ENCODE results near the gene MEIS2.

MEIS2 gene

GRCh38 chr15:37100109-37100965 is at the start of gene MEIS2:
MEIS2 (minus strand) TSS chr15:37100549; CDS start chr15:37099466, 1,083 bp downstream.
- DNase-seq (ENCODE audit: low read depth in 3 of 3): no peak

GRCh38 chr15:37149146-37149545 is 48.8 kb upstream of the MEIS2 start:
- no peak for DNase-seq (ENCODE audit: low read depth in 3 of 3)

GRCh38 chr15:37148714-37149113 is 48.4 kb upstream of the MEIS2 start:
- no peak for DNase-seq (ENCODE audit: low read depth in 3 of 3)

GRCh38 chr15:37143351-37143750 is 43.0 kb upstream of the MEIS2 start:
- no peak for DNase-seq (ENCODE audit: low read depth in 3 of 3)

GRCh38 chr15:37142371-37142770 is 42.0 kb upstream of the MEIS2 start:
- no peak for DNase-seq (ENCODE audit: low read depth in 3 of 3)

GRCh38 chr15:37140531-37141058 is 40.2 kb upstream of the MEIS2 start:
- DNase-seq (ENCODE audit: low read depth in 3 of 3): no peak

GRCh38 chr15:37138591-37139215 is 38.4 kb upstream of the MEIS2 start:
- DNase-seq (ENCODE audit: low read depth in 3 of 3): no peak

GRCh38 chr15:37137221-37137620 is 36.9 kb upstream of the MEIS2 start:
- DNase-seq (ENCODE audit: low read depth in 3 of 3): no peak

- no peak for DNase-seq (ENCODE audit: low read depth in 3 of 3)
Measured at GRCh38 chr15:37136666-37137065, 36.3 kb upstream of the MEIS2 start.

GRCh38 chr15:37135225-37135624 is 34.9 kb upstream of the MEIS2 start:
- DNase-seq (ENCODE audit: low read depth in 3 of 3): no peak

- DNase-seq (ENCODE audit: low read depth in 3 of 3): no peak
Measured at GRCh38 chr15:37134699-37135131, 34.4 kb upstream of the MEIS2 start.

GRCh38 chr15:37134244-37134643 is 33.9 kb upstream of the MEIS2 start:
- no peak for DNase-seq (ENCODE audit: low read depth in 3 of 3)

- DNase-seq (ENCODE audit: low read depth in 3 of 3): no peak
Measured at GRCh38 chr15:37133602-37134001, 33.3 kb upstream of the MEIS2 start.

GRCh38 chr15:37132826-37133417 is 32.6 kb upstream of the MEIS2 start:
- DNase-seq (ENCODE audit: low read depth in 3 of 3): no peak

- DNase-seq (ENCODE audit: low read depth in 3 of 3): no peak
Measured at GRCh38 chr15:37131621-37132020, 31.3 kb upstream of the MEIS2 start.

GRCh38 chr15:37130356-37130755 is 30.0 kb upstream of the MEIS2 start:
- DNase-seq (ENCODE audit: low read depth in 3 of 3): no peak

- DNase-seq (ENCODE audit: low read depth in 3 of 3): no peak
Measured at GRCh38 chr15:37125143-37125542, 24.8 kb upstream of the MEIS2 start.

- DNase-seq (ENCODE audit: low read depth in 3 of 3): no peak
Measured at GRCh38 chr15:37124331-37124730, 24.0 kb upstream of the MEIS2 start.

GRCh38 chr15:37122703-37123102 is 22.4 kb upstream of the MEIS2 start:
- no peak for DNase-seq (ENCODE audit: low read depth in 3 of 3)

GRCh38 chr15:37121492-37121891 is 21.1 kb upstream of the MEIS2 start:
- no peak for DNase-seq (ENCODE audit: low read depth in 3 of 3)

GRCh38 chr15:37117030-37117429 is 16.7 kb upstream of the MEIS2 start:
- DNase-seq (ENCODE audit: low read depth in 3 of 3): no peak

GRCh38 chr15:37115538-37115937 is 15.2 kb upstream of the MEIS2 start:
- DNase-seq (ENCODE audit: low read depth in 3 of 3): no peak
